Uterus (tissue), 4 donors: ENCODE results near the gene MRGPRX2. TPM values are rescaled to one million over a fixed set of nuclear protein-coding genes. Genes with fewer than 3 reads are reported as not detected.

Experiments
- DNase-seq, 2 donors: peaks; one replicate each; pipeline ENCODE4 v3.0.0-alpha.2; 2019 to 2020
- H3K27ac ChIP-seq, 2 donors: fragments of 200-600 bp; sonication (generic); 1 replicate in 1 of 2; 2 replicates in 1 of 2; pipeline ENCODE4 v1.5.1; 2016 to 2018
- H3K27me3 ChIP-seq, 2 donors: fragments of 200-600 bp; sonication (generic); one replicate each; pipeline ENCODE4 v1.5.1; 2018 to 2019; ENCODE audit warnings: control low read depth in 1 of 2
- H3K36me3 ChIP-seq, 2 donors: fragments of 200-600 bp; sonication (generic); one replicate each; pipeline ENCODE4 v1.5.1; 2019; ENCODE audit warnings: control low read depth in 1 of 2
- H3K4me1 ChIP-seq, 2 donors: fragments of 200-600 bp; sonication (generic); one replicate each; pipeline ENCODE4 v1.5.1; 2018 to 2019; ENCODE audit warnings: control low read depth in 1 of 2
- H3K4me3 ChIP-seq, 2 donors: fragments of 200-600 bp; sonication (generic); 1 replicate in 1 of 2; 2 replicates in 1 of 2; pipeline ENCODE4 v1.5.1; 2018 to 2019; ENCODE audit warnings: mild to moderate bottlenecking in 1 of 2
- H3K9me3 ChIP-seq, 2 donors: fragments of 200-600 bp; sonication (generic); one replicate each; pipeline ENCODE4 v1.5.1; 2019; ENCODE audit warnings: control low read depth in 1 of 2
- CTCF ChIP-seq, 4 experiments: fragments of 200-600 bp in 2 of 4; fragments of 450-650 bp in 2 of 4; sonication (generic) in 2 of 4; IDR thresholded peaks; one replicate each; pipeline ENCODE4 v1.5.1; 2016 to 2019; ENCODE audit warnings: antibody characterized with exemption in 4 of 4, mild to moderate bottlenecking in 2 of 4, moderate library complexity in 1 of 4
- POLR2A ChIP-seq, 2 donors: fragments of 450-650 bp; IDR thresholded peaks; one replicate each; pipeline ENCODE4 v1.6.1; 2016; ENCODE audit warnings: antibody characterized with exemption in 2 of 2, mild to moderate bottlenecking in 1 of 2, moderate library complexity in 1 of 2
- intact Hi-C: fragments of 100-400 bp; cut with DNase I; formaldehyde crosslinking; loops from one replicate; pipeline ENCODE4 v1.15.1; 2023; ENCODE audit warnings: low total_unique reads
- total RNA-seq, 4 donors: library from RNA; depleted of rRNA in 3 of 4; stranded (reverse); fragments of >200 nt in 3 of 4; gene quantifications; one replicate each; pipeline versions ENCODE4 v1.1.0 to v1.2.4, GENCODE V29; 2014 to 2023
- donor health status: DM: yes; HTN: yes; CAD: no.

Gene MRGPRX2
- total RNA-seq, 4 donors from 2014 or later: 0.27 TPM; not detected in 3

DNA sequence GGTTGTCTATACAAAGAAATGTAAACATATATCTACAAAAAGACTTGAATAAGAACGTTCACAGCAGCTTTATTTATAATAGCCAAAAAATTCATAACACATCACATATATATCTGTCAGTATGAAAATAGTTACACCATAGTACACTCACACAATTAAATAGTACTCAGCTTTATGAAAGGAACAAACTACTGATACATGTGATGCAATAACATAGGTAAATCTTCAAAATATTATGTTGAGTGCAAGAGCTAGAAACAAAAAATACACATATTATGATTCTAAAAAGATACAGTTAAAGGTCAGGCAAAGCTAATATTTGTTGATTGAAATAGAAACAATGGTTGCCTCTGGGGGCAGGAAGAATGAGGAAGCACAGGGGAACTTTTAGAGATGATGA is 6.6 kb downstream of the MRGPRX2 start:
- TF ChIP-seq CTCF (IDR thresholded peaks at IDR 0.05) (no peak), POLR2A (IDR thresholded peaks at IDR 0.05) (no peak)
- Histone ChIP-seq H3K9me3 (no peaks in the 10 kb centered on the region), H3K36me3 (no peaks in the 10 kb centered on the region), H3K4me3 (no peak overlapping the region), H3K27ac (no peak overlapping the region), H3K4me1 (no peaks in the 10 kb centered on the region), H3K27me3 (no peaks in the 10 kb centered on the region)
- DNase-seq: no peak
- intact Hi-C loops: no loop called here

DNA sequence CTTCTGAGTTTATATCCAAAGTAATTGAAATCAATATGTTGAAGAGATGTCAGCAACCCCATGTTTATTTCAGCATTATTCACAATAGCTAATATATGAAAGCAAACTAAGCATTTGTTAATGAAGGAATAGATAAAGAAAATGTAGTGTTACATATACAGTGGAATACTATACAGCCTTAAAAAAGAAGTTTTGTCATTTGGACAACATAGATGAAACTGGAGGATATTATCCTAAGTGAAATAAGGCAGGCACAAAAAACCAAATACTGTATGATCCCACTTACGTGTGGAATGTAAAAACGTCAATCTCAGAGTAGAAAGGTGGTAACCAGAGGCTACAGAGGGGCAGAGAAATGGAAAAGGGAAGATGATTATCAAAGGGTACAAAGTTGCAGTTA is 10.2 kb downstream of the MRGPRX2 start:
- H3K27ac ChIP-seq: no peak overlapping the region
- no peaks in the 10 kb centered on the region for H3K36me3 ChIP-seq
- no peaks in the 10 kb centered on the region for H3K9me3 ChIP-seq
- intact Hi-C loops: no loop called here
- no peaks in the 10 kb centered on the region for H3K27me3 ChIP-seq
- no peak overlapping the region for H3K4me3 ChIP-seq
- no peak for DNase-seq
- no peaks in the 10 kb centered on the region for H3K4me1 ChIP-seq
- no peak for TF ChIP-seq CTCF (IDR thresholded peaks at IDR 0.05)
- TF ChIP-seq POLR2A (IDR thresholded peaks at IDR 0.05): no peak

DNA sequence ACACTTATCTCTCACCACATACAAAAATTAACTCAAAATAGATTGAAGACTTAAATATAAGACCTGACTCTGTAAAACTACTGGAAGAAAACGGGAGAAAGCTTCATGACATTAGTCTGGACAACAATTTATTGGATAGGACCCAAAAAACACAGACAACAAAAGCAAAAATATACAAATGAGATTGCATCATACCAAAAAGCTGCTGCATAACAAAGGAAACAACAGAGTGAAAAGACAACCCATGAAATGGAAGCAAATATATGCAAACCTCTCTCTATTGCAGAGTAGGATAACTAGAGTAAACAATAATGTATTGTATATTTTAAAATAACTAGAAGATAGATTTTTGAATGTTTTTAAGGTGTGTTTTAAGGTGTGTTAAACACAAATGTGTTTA is 11.2 kb downstream of the MRGPRX2 start:
- TF ChIP-seq POLR2A (IDR thresholded peaks at IDR 0.05) (no peak), CTCF (IDR thresholded peaks at IDR 0.05) (no peak)
- no peaks in the 10 kb centered on the region for H3K36me3 ChIP-seq
- no peak for DNase-seq
- intact Hi-C loops: no loop called here
- no peaks in the 10 kb centered on the region for H3K27me3 ChIP-seq
- H3K4me3 ChIP-seq: no peak overlapping the region
- H3K27ac ChIP-seq: no peak overlapping the region
- no peaks in the 10 kb centered on the region for H3K4me1 ChIP-seq
- H3K9me3 ChIP-seq: no peaks in the 10 kb centered on the region

DNA sequence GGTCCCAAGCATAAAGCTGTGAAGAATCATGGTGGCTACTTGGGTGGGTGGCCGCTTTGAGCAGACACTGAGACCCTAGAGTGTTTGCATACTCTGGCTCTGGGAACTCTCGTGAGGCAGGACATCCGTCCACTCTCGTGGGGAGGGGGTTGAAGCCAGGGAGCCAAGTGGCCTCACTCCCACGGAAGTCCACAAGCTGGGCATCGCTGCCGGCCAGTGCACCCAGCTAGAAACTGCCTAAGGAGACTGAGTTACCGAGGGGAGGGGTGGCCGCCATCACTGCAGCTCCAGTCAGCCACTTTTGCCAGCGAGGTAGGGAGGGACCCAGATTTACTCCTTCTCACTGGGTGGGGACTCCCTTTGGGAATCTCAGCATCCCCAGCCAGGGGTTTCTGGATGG is 20.5 kb downstream of the MRGPRX2 start:
- no peak for DNase-seq
- Histone ChIP-seq H3K27ac (no peak overlapping the region), H3K4me3 (no peak overlapping the region), H3K4me1 (no peaks in the 10 kb centered on the region), H3K9me3 (no peaks in the 10 kb centered on the region), H3K36me3 (no peaks in the 10 kb centered on the region), H3K27me3 (no peaks in the 10 kb centered on the region)
- intact Hi-C loops: no loop called here
- TF ChIP-seq CTCF (IDR thresholded peaks at IDR 0.05): no peak
- TF ChIP-seq POLR2A (IDR thresholded peaks at IDR 0.05): no peak

DNA sequence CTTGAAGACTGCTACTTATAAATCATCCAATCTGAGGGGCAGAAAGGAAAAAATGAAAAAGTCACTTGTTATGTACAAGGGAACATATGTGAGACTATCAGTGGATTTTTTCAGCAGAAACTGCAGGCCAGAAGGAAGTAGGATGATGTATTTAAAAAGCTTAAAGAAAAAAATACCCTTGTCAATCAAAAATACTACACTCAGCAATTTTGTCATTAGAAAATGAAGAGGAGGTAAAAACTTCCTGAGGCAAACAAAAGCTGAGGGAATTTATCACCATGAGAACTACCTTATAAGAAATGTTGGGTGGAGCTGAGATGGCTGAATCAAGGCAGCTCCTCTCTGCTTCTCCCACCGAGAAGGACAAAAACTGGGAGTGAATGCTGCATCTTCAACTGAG is 21.1 kb downstream of the MRGPRX2 start:
- Histone ChIP-seq H3K27ac (no peak overlapping the region), H3K27me3 (no peaks in the 10 kb centered on the region), H3K4me3 (no peak overlapping the region), H3K4me1 (no peaks in the 10 kb centered on the region), H3K9me3 (no peaks in the 10 kb centered on the region), H3K36me3 (no peaks in the 10 kb centered on the region)
- no peak for TF ChIP-seq POLR2A (IDR thresholded peaks at IDR 0.05)
- no peak for TF ChIP-seq CTCF (IDR thresholded peaks at IDR 0.05)
- intact Hi-C loops: no loop called here
- no peak for DNase-seq
